HCT116 (cell line): ENCODE data around the gene OR5H6.

ENCODE experiments used
- CTCF ChIP-seq, 3 experiments: fragments of 200-600 bp in 1 of 3; sonication (generic) in 1 of 3; IDR thresholded peaks in 2 of 3; conservative IDR thresholded peaks in 1 of 3; 2 replicates each; pipeline ENCODE4 v1.5.1; 2012 to 2017; ENCODE audit warnings: low read depth in 2 of 3, low read length in 2 of 3, antibody characterized with exemption in 1 of 3, borderline replicate concordance in 1 of 3, control low read depth in 1 of 3, mild to moderate bottlenecking in 1 of 3, mixed read lengths in 1 of 3, mixed run types in 1 of 3, moderate library complexity in 1 of 3; ENCODE audit not compliant: insufficient read depth in 1 of 3
- ZNF274 ChIP-seq: fragments of 200-500 bp; sonication (Bioruptor generic); IDR thresholded peaks from 2 replicates; pipeline ENCODE4 v1.6.1; 2014; ENCODE audit warnings: mild to moderate bottlenecking, low read depth, low read length, inconsistent platforms

GRCh38 chr3:98223907-98224672 is 40.0 kb upstream of the OR5H6 start:
- no peak for TF ChIP-seq ZNF274
- no peak for TF ChIP-seq CTCF (IDR thresholded peaks at IDR 0.05 in 2 of 3, conservative IDR thresholded peaks at IDR 0.05 in 1 of 3; ENCODE audit: borderline replicate concordance in 1 of 3, insufficient read depth in 1 of 3, low read depth in 2 of 3, low read length in 2 of 3)
